ENCODE data around the gene MORN4.
A peak's percentile ranks its signal among the peaks of the same experiment; 100 is the strongest.
"Not testable (repeated sequence)": the region's sequence is repeated elsewhere in the genome, so short reads cannot be mapped to it uniquely, and the experiment has no call there.

The MORN4 gene

GRCh38 chr10:97632949-97633884 lies at the start of gene MORN4:
TSS of gene MORN4 (minus strand) at chr10:97633500. CDS start at chr10:97619653, 13,847 bp downstream.
- peak; percentile 59 for DNase-seq (ENCODE audit: low read depth)

GRCh38 chr10:97682042-97682441 lies 48.7 kb upstream of the MORN4 start:
- no peak for DNase-seq (ENCODE audit: low read depth)

- DNase-seq (ENCODE audit: low read depth), result no peak
These were observed 46.3 kb upstream of the MORN4 start for GRCh38 chr10:97679594-97679993.

- DNase-seq (ENCODE audit: low read depth), result no peak
These were observed 43.7 kb upstream of the MORN4 start for GRCh38 chr10:97676770-97677581.

GRCh38 chr10:97675222-97675621 lies 41.9 kb upstream of the MORN4 start:
- no peak for DNase-seq (ENCODE audit: low read depth)

GRCh38 chr10:97673736-97674525 lies 40.6 kb upstream of the MORN4 start:
- DNase-seq (ENCODE audit: low read depth), result no peak

- no peak for DNase-seq (ENCODE audit: low read depth)
These were observed 36.3 kb upstream of the MORN4 start for GRCh38 chr10:97669571-97669970.

DNA sequence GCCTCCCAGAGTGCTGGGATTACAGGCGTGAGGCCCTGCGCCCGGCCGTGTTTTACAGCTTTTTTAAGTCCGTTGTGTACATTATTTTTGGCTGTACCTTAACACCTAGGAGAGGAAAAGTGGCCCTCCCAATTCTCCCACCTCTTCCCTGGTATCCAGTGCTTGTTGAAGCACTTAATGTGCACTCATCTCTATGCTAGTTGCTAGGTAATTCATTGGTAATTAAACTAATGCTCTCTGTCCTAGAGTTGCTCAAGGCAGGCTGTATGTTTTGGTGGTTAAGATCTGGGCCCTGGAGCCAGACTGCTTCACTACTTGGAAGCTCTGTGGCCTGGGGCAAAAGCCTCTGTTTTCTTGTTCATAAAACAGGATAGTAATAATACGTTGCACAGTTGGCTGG lies 34.2 kb upstream of the MORN4 start:
- no peak for DNase-seq (ENCODE audit: low read depth)

DNA sequence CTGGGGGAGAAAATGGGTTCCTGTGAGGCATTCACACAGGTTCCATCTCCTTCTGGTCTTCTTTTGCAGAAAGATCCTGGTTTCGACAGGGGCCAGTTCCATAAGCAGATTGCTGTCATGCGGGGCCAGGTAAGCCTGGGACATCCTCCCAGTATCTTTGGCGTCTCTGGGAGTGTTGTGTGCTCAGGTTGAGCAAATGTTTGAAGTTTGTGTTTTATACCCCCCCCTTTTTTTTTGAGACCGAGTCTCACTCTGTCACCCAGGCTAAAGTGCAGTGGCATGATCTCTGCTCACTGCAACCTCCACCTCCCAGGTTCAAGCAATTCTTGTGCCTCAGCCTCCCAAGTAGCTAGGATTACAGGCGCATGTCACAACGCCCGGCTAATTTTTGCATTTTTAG lies 33.7 kb upstream of the MORN4 start:
- no peak for DNase-seq (ENCODE audit: low read depth)

GRCh38 chr10:97664282-97664850 lies 31.1 kb upstream of the MORN4 start:
- peak; percentile 56 for DNase-seq (ENCODE audit: low read depth)

- no peak for DNase-seq (ENCODE audit: low read depth)
These were observed 26.3 kb upstream of the MORN4 start for GRCh38 chr10:97659589-97659988.

DNA sequence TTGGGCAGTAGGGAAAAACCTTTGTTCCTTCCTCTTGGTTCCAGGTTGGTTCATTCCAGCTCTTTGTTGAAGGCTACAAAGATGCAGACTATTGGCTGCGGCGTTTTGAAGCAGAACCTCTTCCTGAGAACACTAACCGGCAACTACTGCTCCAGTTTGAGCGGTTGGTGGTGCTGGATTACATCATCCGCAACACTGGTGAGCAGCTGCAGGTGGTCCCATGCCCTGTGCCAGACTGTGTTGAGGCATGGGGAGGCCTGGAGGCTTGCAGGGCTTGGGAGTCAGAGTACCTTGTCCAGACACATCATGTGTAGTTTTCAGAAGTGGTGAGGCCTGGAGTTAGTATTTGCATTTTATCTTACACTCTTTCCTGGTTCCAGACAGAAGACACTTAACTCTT lies 23.5 kb upstream of the MORN4 start:
- DNase-seq (ENCODE audit: low read depth), result no peak

DNA sequence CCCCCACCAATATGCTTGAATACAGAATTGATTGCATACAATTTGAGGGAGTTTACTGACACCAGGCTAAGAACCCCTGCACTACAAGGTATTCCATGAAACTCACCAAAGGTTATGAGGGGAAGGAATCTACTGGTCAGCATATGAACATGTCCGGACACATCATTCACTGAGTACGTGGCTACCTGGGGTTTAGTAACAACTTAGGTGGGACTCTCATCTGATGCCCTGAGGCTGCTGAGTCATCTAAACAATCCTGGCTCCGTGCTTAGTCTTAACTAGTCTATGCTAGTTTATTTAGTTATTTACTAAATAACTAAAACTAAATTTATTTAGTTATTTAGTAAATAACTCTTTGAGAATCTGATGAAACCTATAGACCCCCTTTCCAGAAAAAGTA lies 18.5 kb upstream of the MORN4 start:
- no peak for DNase-seq (ENCODE audit: low read depth)

GRCh38 chr10:97650726-97651125 lies 17.4 kb upstream of the MORN4 start:
- no peak for DNase-seq (ENCODE audit: low read depth)

DNA sequence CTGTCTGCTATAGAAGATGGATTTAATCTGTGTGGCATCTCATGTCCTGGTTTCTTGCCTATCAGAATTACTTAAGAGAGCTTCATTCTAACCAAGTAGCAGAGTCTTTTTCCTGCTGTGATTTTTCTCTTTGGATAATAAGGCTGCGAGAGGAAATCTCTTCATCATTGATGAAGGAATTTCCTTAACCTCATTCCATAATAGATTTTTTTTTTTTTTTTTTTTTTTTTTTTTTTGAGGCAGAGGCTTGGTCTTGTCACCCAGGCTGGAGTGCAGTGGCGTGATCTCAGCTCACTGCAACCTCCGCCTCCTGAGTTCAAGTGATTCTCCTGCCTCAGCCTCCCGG lies 16.1 kb upstream of the MORN4 start:
- DNase-seq (ENCODE audit: low read depth), result not testable (repeated sequence)

DNA sequence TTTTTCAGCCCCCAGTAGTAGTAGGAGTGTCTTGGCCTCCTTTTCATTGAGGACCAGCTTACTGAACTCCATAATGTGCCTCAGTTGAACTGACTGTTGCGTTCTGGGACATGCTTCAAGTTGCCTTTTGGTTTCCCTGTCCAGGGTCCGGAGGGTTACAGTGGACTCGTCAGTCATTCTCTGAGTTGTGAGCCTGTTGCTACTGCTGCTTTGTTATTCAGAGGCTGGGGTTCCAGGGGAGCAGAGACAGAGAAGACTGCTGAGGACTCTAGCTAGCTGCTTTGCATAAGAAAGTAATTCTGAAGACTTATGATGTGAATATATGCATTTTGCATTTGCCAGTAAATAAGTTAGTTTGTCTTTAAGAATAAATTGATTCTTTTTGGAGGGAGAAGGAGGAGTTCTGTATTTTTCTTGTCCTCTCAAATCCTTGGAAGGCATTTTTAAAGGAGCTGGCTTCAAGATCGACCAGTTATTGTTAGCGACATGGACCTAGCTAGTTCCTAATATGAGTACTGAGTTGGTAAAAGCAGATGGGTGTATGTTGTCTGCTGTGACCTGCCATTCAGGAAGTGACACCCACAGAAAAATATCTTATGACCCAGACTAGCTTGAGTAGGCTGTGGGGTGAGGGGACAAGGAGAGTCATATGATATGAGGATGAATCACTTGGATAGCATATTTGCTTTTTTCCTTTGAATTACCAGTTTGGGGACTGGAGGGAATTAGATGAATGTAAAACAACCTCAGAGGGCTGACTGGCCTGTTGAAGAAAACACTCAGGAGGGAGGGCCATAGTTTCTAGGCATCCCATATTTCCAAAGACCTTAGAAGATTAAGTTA lies 15.5 kb upstream of the MORN4 start:
- DNase-seq (ENCODE audit: low read depth), result no peak

- no peak for DNase-seq (ENCODE audit: low read depth)
These were observed 14.3 kb upstream of the MORN4 start for GRCh38 chr10:97647556-97647955.

DNA sequence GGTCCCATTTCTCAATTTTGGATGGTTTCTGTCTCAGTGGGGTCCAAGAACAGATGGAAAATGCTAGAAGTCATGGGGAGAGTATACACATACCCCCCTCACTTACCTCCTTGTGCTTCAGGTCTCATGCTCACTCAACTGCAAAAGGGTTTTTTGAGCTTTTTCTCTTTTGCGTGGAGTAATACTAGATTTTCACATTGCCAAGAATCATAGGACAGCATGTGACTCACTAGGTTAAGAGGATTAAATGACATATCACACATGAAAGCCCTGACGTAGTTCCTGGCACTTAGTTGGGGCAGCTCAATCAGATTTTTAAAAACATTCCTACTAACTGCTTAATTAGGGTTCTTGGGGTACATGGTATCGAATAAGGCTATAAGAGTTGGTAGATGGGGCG lies 11.6 kb upstream of the MORN4 start:
- DNase-seq (ENCODE audit: low read depth), result no peak

- no peak for DNase-seq (ENCODE audit: low read depth)
These were observed 10.2 kb upstream of the MORN4 start for GRCh38 chr10:97643441-97643985.

DNA sequence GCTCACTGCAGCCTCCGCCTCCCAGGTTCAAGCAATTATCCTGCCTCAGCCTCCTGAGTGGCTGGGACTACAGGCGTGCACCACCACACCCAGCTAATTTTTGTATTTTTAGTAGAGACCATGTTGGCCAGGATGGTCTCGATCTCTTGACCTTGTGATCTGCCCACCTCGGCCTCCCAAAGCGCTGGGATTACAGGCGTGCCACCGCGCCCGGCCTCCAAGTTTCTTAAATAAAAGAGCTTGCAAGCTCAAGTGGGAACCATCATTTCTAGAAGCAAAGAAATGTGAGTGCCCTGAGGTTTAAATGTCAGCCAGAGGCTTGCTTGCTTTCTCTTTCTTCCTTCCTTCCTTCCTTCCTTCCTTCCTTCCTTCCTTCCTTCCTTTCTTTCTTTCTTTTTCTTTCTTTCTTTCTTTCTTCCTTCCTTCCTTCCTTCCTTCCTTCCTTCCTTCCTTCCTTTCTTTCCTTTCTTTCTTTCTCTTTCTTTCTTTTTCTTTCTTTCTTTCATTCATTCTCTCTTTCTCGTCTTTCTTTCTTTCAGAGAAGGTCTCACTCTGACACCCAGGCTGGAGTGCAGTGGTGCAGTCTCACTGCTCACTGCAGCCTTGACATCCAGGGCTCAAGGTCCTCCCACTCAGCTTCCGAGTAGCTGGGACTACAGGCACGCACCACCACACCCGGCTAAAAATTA lies 9.3 kb upstream of the MORN4 start:
- DNase-seq (ENCODE audit: low read depth), result not testable (repeated sequence)
